Mucosa of rectum (tissue), 2 donors: ENCODE results near the gene FAT1.
"Not testable (repeated sequence)": the region's sequence is repeated elsewhere in the genome, so short reads cannot be mapped to it uniquely, and the experiment has no call there.

Experiments
- H3K27ac ChIP-seq, 2 donors: one replicate each; pipeline ENCODE4 v1.7.0; 2013; ENCODE audit warnings: inconsistent platforms in 2 of 2, low read depth in 2 of 2, low read length in 2 of 2
- H3K27me3 ChIP-seq, 2 donors: one replicate each; pipeline ENCODE4 v1.7.0; 2013; ENCODE audit warnings: low read length in 2 of 2; ENCODE audit not compliant: control insufficient read depth in 2 of 2, insufficient read depth in 2 of 2
- H3K36me3 ChIP-seq, 2 donors: one replicate each; pipeline ENCODE4 v1.7.0; 2013; ENCODE audit warnings: low read length in 2 of 2; ENCODE audit not compliant: control insufficient read depth in 2 of 2, insufficient read depth in 2 of 2
- H3K4me1 ChIP-seq, 2 donors: one replicate each; pipeline ENCODE4 v1.7.0; 2013; ENCODE audit warnings: low read length in 2 of 2, mild to moderate bottlenecking in 1 of 2; ENCODE audit not compliant: control insufficient read depth in 2 of 2, insufficient read depth in 2 of 2
- H3K4me3 ChIP-seq, 2 donors: one replicate each; pipeline ENCODE4 v1.7.0; 2013; ENCODE audit warnings: low read length in 2 of 2
- H3K9ac ChIP-seq, 2 donors: one replicate each; pipeline ENCODE4 v1.7.0; 2013; ENCODE audit warnings: low read length in 2 of 2, low read depth in 1 of 2, mild to moderate bottlenecking in 1 of 2
- H3K9me3 ChIP-seq, 2 donors: one replicate each; pipeline ENCODE4 v1.7.0; 2013; ENCODE audit warnings: low read length in 2 of 2; ENCODE audit not compliant: control insufficient read depth in 2 of 2
- donor health status: healthy.
- donor health status: Normal muscosa, but diverticular disease.

FAT1 gene

GRCh38 chr4:186762361-186762760, 38.7 kb upstream of the FAT1 start:
- Histone ChIP-seq H3K36me3 (no peaks in the 10 kb centered on the region), H3K4me3 (no peak overlapping the region), H3K9me3 (no peaks in the 10 kb centered on the region), H3K4me1 (peaks cover 8 to 20% of the 10 kb centered on the region in 2 donors), H3K27ac (no peak overlapping the region), H3K9ac (no peak overlapping the region), H3K27me3 (no peaks in the 10 kb centered on the region)

- H3K36me3 ChIP-seq, H3K9me3 ChIP-seq, H3K4me3 ChIP-seq, H3K27me3 ChIP-seq, H3K9ac ChIP-seq, H3K27ac ChIP-seq: not testable (repeated sequence)
- H3K4me1 ChIP-seq = peaks cover 8 to 20% of the 10 kb centered on the region in 2 donors
Measured at GRCh38 chr4:186761956-186762355, 38.3 kb upstream of the FAT1 start.

- Histone ChIP-seq H3K4me1 (peaks cover 8 to 17% of the 10 kb centered on the region in 2 donors), H3K27ac (no peak overlapping the region), H3K27me3 (no peaks in the 10 kb centered on the region), H3K9ac (no peak overlapping the region), H3K9me3 (no peaks in the 10 kb centered on the region), H3K4me3 (no peak overlapping the region), H3K36me3 (no peaks in the 10 kb centered on the region)
Measured at GRCh38 chr4:186761393-186761792, 37.7 kb upstream of the FAT1 start.

- Histone ChIP-seq H3K36me3 (no peaks in the 10 kb centered on the region), H3K9me3 (no peaks in the 10 kb centered on the region), H3K27ac (no peak overlapping the region), H3K9ac (no peak overlapping the region), H3K4me3 (no peak overlapping the region), H3K27me3 (no peaks in the 10 kb centered on the region), H3K4me1 (peaks cover 4 to 15% of the 10 kb centered on the region in 2 donors)
Measured at GRCh38 chr4:186760576-186760975, 36.9 kb upstream of the FAT1 start.

GRCh38 chr4:186759990-186760389, 36.3 kb upstream of the FAT1 start:
- Histone ChIP-seq H3K4me3 (no peak overlapping the region), H3K27me3 (no peaks in the 10 kb centered on the region), H3K9ac (no peak overlapping the region), H3K36me3 (no peaks in the 10 kb centered on the region), H3K4me1 (peaks cover 2 to 14% of the 10 kb centered on the region in 2 donors), H3K27ac (no peak overlapping the region), H3K9me3 (no peaks in the 10 kb centered on the region)

- H3K27ac ChIP-seq = no peak overlapping the region
- no peak overlapping the region for H3K4me3 ChIP-seq
- H3K9ac ChIP-seq = no peak overlapping the region
- H3K27me3 ChIP-seq = no peaks in the 10 kb centered on the region
- peaks cover 0 to 10% of the 10 kb centered on the region in 2 donors for H3K4me1 ChIP-seq
- H3K9me3 ChIP-seq = no peaks in the 10 kb centered on the region
- H3K36me3 ChIP-seq = no peaks in the 10 kb centered on the region
Measured at GRCh38 chr4:186758929-186759682, 35.5 kb upstream of the FAT1 start.

- Histone ChIP-seq H3K9me3 (no peaks in the 10 kb centered on the region), H3K36me3 (no peaks in the 10 kb centered on the region), H3K4me1 (peaks cover 0 to 10% of the 10 kb centered on the region in 2 donors), H3K9ac (no peak overlapping the region), H3K27ac (no peak overlapping the region), H3K4me3 (no peak overlapping the region), H3K27me3 (no peaks in the 10 kb centered on the region)
Measured at GRCh38 chr4:186757696-186758355, 34.2 kb upstream of the FAT1 start.

- not testable (repeated sequence) for H3K4me3 ChIP-seq, H3K9me3 ChIP-seq, H3K36me3 ChIP-seq, H3K9ac ChIP-seq, H3K27me3 ChIP-seq
- Histone ChIP-seq H3K27ac (peak overlapping the region; percentile 6 to 13), H3K4me1 (peaks cover 0 to 10% of the 10 kb centered on the region in 2 donors)
Measured at GRCh38 chr4:186756550-186756949, 32.9 kb upstream of the FAT1 start.

GRCh38 chr4:186755550-186756519, 32.2 kb upstream of the FAT1 start:
- Histone ChIP-seq H3K4me1 (peaks cover 0 to 10% of the 10 kb centered on the region in 2 donors), H3K9ac (no peak overlapping the region), H3K36me3 (no peaks in the 10 kb centered on the region), H3K4me3 (no peak overlapping the region), H3K9me3 (no peaks in the 10 kb centered on the region), H3K27me3 (no peaks in the 10 kb centered on the region), H3K27ac (peak overlapping the region; percentile 33 to 53)

GRCh38 chr4:186754976-186755375, 31.3 kb upstream of the FAT1 start:
- Histone ChIP-seq H3K4me3 (no peak overlapping the region), H3K4me1 (peaks cover 0 to 10% of the 10 kb centered on the region in 2 donors), H3K36me3 (no peaks in the 10 kb centered on the region), H3K9ac (no peak overlapping the region), H3K9me3 (no peaks in the 10 kb centered on the region), H3K27me3 (no peaks in the 10 kb centered on the region), H3K27ac (peak overlapping the region in 1 of 2 donors; percentile 33)
